CD4-positive, alpha-beta T cell treated with Interleukin-12 subunit alpha and Interleukin-12 subunit beta, for 1 hour (primary cell): ENCODE data around the gene C1QBP.
A peak's percentile ranks its signal among the peaks of the same experiment; 100 is the strongest.
"Not testable (repeated sequence)": the region's sequence is repeated elsewhere in the genome, so short reads cannot be mapped to it uniquely, and the experiment has no call there.

Experiments
- DNase-seq: peaks from one replicate; pipeline ENCODE4 v3.0.0-alpha.2; 2020

Gene C1QBP

DNA sequence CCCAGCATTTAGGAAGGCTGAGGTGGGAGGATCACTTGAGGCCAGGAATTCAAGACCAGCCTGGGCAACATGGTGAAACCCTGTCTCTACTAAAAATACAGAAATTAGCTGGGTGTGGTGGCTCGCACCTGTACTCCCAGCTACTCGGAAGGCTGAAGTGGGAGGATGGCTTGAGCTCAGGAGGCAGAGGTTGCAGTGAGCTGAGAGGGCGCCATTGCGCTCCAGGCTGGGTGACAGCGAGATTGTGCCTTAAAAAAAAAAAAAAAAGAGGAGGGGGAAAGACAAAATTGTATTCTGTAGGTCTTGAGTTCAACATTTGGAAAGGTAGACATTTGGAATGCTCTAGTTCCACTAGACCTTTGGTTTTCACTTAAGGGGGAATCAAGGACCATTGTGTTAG is 7.7 kb downstream of the C1QBP start:
- not testable (repeated sequence) for DNase-seq

DNA sequence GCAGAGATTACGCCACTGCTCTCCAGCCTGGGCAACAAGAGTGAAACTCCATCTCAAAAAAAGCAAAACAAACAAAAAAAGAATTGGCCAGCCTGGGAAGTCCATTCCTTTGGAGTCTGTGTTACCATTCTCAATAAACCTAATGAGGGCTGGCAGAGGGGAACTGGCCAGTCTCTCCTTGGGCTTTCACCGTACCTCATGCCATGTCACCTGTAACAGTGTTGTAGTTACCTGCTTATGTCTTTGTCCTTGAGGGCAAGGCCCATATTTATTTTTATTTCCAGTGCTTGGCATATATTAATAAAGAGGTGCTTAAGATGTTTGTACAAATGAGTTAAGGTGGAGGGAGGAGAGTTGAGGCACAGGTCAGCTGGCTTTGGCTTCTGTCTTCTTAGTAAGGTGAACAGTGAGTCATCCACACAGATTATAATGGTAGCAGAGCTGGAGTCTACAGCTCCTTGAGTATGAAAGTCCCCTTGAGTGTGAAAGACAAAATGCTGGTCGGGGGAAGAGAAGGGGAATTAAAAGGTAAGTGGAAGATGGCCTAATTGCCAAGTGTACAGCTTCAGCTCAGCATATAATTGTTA is 8.4 kb downstream of the C1QBP start:
- DNase-seq: no peak

DNA sequence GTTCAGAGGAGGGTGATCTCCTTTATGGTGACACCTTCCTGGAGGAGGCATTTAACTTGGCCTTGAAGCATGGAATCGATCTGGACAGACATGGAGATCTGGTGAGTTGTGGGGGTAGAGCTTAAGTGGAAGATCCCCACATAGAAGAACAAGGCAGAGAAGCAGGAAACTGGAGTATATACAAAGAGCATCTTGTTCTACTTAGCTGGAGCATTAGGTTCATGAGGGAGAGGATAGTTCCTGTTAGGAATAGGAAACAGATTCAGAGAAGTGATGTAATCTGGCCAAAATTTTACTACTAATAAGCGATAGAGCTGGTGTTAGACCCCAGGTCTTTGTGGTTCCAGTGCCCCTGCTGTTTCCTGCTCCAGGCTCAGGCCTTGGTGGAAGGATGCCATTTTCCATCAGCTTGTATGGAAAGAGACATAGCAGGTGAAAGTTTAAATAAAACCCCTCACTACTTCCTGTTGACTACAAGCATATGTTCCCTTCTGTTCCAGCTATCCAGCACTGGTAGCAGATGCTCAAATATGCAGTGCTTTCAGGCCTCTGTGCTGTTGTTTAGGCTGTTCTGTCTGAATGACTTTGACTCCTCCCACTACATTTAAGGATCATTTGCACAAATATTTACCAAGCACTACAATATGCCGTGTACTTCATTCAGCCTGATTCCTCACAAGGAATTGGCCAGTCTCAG is 9.6 kb downstream of the C1QBP start:
- no peak for DNase-seq

DNA sequence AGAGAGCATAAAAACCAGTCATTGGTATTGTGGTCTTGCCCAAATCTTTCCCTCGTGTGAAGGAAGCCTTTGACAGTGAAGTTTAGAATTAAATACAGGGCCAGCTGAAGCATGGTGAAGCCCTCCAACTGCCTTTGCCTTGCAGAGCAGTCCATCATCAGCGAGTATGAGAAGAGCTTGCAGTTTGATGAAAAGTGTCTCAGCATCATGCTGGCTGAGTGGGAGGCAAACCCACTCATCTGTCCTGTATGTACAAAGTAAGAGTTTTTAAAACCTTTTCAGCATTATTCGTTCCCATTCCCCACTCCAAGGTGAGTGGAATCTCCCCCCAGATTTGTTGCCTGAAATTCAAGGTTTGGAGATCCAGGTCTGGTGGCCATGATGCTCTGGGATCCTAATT is 13.1 kb downstream of the C1QBP start:
- no peak for DNase-seq

DNA sequence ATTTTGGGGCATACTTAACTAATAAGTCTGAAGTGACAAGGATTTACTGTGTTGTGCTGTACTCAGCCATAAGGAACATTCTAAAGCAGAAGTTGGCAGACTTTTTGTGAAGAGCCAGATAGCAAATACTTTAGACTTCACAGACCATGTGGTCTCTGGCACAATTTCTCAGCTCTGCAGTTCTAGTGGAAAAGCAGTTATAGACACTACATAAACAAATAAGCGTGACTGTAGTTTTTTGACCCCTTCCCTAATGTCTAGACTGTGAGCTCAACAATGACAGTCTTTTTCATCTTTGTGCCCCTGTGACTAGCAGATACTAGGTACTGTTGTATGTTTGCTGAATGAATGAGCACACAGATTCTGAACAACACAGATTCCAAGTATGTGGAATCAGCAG is 14.0 kb downstream of the C1QBP start:
- no peak for DNase-seq

DNA sequence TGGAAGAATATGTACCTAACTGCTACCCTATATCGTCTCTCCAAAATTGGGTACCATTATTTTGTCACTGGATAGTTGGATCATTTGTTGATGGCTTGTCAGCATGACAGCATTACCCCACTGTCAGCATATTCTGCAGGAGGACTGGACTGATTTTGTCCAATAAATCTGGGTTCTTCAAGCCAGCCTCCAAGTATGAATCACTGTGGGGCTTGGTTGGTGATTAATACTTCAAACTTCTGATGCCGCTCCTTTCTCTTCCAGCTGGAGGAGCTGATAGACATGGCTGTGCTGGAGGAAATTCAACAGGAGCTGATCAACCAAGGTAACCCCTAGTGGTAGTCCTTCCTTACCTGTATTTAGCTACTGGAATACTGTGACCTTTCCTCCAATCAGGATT is 16.4 kb downstream of the C1QBP start:
- DNase-seq: no peak

DNA sequence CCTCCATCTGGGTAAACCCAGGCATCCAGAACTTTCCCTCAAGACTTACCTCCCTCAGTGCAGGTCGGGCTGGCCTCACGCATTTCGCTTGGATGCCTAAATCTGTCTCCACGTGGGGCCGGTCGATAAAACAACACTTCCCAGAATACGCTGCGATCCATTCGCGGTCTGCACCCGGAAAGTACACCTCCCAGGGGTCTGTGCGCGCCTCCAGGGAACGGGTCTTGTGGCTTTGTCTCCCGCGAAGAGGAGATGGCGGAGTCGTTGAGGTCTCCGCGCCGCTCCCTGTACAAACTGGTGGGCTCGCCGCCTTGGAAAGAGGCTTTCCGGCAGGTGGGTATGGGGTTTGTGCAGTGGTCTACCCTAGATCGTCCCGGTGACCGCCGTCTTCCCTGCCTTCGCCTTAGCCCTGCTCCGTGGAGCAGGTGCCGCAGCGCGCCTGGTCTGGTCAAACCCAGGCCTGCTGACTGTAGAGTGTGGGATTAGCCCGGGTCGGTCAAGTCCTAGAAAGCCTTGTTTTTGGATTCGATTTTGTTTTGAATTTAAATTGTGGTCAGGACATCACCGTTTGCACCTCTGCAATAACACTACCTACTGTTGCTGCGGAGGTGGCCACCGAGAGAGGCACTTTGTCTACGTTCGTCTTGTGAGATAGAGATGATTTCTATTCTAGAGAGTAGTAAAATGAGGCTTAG is 18.8 kb downstream of the C1QBP start, which contains the start of gene RPAIN:
Gene RPAIN (plus strand): TSS at position 224 of the 695 bp plus-strand sequence. CDS start 29 bp downstream, at position 253.
- DNase-seq: peak; percentile 86

DNA sequence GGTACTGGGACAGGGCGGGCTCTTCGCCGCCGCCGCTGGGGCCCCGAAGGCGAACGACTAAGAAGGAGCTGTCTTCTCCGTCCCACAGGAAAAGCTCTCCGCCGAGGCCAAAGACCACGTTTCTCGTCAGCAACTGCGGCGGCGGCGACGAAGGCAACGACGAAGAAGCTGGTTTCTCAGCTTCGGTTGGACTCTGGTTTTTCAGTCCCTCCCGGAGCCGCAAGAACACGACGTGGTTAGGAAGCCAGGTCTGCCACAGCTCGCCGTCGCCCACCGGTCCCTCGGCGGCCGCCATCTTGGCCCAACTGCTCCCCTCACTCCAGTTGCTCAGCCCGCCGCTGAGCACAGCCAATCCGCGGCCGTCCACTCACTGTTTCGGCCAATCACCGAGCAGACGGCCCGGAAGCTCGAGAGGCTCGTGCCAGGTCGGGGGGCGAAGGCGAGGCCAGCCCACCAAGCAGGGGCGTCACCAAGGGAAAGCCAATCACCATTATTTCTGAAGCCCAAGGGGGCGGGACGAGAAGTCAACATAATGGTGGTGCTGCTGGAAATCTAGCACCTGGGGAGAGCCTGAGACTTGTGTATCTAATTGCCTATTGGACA is 19.5 kb downstream of the C1QBP start, which contains the start of gene NUP88:
Gene NUP88 (minus strand): TSS at position 307 of the 603 bp plus-strand sequence. CDS start 12 bp downstream, at position 295.
- DNase-seq: peak; percentile 96

DNA sequence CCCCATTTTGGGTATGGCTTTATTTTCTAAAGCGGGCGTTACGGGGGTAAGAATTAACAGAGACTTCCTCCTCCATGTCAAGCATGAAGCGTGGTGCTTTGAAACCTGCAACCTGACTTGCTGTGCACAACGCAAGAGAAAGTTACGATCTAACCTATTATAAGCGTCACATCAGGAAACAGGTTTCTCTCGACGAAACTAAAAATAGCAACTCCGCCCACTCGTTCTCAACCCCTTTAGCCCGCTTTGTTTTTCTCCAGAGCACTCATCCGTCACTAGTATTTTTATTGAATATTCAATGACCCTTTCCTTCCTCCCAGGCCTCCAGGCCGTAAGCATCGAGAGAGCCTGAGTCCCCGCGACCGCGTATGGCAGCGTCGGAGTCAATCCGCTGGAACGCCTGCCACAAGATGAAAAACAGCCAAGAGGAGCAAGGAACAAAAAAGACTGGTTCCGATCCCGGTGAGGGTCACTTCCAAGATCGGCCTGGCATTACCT is 20.0 kb downstream of the C1QBP start:
- peak; percentile 81 for DNase-seq

DNA sequence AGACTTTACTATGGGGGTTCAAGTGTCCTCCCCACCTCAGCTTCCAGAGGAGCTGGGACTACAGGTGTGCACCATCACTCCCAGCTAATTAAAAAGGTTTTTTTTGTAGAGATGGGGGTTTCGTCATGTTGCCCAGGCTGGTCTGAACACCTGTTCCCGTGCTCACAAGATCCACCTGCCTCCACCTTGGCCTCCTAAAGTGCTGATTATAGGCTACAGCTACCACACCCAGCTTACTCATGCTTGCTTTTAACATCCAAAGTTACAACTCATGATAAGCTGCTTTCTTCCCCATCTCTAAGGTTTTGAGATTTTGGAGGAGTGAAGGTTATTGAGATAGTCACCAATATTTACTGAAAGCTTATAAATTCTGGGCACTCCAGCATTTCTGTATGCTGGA is 22.1 kb downstream of the C1QBP start:
- no peak for DNase-seq

DNA sequence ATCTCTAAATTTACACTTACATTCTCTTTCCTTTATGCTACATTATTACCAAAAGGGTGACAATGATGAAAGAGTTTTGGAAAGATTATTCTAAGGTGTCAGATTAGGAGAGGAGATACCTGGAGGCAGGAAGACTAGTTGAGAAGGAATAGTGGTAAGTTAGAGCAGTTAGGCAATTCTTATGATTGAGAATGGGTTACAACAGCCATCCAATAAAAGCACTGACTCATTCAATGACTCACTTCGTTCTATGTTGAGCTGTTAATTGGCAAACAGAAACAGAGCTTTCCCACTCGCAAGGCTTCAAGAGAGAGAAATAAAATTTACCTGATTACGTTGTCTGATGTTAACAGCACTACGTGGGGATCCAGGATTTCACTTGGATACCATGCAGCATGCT is 25.3 kb downstream of the C1QBP start:
- DNase-seq: no peak

DNA sequence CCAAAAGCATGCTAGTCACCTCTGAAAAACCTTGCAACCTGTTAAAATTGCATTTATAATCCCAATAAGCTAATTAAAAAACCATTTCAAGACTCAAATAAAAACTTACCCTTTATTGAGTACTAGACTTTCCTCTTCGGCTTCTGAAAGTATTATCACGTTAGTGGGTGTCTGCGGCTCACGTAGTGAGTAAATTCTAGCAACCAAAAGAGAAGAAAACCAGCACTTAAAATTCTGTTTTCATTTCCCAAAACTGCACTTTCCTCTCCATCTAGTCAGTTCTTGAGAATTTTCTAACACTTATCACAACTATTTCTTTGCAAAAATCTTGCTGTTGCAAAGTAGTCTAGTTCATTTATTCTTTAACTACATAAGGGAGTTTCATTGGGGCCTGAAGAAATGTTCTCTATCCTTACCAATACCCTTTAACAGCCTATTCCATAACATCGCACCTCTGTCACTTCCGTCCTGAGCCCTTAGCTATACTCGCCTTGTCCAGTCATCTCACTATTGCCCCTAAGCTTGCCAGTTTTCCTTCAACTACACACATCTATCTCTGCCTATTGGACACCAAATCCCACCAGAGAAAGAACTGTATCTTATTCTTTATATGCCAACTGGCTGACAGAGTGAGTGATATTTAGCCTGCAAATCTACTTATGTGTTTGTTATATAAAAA is 28.2 kb downstream of the C1QBP start:
- DNase-seq: no peak

DNA sequence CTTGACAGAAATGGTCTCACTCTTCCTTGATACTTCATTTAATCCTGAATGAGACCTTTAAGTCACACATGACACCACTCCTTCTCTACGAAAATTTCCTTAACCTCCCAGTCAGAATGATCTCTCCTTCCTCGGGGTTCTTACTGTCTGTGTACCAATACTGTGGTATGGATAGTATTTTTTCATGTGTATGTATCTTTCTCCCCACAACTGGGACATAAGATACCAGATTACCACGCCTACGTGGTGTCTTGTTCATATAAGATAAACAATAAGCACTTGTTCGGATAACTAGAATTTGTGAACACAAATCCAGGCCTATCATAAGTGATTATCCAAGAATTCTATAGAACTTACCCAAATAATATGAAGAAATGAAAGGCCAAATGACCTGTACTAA is 30.8 kb downstream of the C1QBP start:
- no peak for DNase-seq

DNA sequence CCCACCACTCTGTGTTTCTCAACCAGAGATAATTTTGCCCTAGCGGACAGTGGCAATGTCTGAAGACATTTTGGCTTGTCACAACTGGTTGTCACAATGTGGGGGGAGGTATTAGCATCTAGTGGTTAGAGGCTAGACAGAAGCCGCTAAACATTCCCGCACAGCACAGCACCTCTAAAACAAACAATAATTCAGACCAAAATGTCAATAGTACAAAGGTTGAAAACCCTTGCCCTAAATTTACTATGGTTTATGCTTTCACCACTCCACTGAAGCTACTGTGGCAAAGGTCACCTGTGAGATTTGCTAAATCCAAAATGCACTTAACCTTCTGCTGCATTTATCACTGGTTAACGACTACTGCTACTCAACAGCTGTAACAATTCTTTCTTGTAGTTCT is 33.6 kb downstream of the C1QBP start:
- DNase-seq: no peak

DNA sequence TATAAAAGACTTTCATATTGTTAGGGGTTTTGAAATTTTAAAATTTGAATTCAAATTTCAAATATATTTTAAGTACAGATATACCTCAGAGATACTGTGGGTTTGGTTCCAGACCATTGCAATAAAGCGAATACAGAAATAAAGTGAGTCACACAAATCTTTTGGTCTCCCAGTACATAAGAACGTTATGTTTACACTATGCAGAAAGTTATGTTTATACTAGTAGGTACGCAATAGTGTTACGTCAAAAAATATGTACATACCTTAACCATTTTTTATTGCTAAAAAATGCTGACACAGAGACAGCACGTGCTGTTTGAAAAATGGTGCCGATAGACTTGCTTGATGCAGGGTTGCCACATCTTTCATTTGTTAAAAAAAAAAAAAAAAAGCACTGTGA is 39.2 kb downstream of the C1QBP start:
- DNase-seq: no peak

DNA sequence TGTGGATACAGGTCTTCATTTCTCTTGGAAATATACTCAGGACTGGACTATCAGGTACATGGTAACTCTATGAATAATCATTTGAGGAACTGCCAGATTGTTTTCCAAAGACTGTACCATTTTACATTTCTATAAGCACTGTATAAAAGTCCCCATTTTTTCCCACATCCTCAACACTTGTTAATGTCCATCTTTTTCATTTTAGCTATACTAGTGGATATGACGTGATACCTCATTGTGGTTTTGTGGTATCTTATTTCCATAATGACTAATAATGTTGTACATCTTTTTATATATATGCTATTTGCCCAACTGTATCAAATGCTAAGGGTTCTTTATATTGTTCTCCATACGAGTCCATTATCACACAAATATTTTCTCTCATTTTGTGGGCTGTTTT is 42.3 kb downstream of the C1QBP start:
- no peak for DNase-seq

DNA sequence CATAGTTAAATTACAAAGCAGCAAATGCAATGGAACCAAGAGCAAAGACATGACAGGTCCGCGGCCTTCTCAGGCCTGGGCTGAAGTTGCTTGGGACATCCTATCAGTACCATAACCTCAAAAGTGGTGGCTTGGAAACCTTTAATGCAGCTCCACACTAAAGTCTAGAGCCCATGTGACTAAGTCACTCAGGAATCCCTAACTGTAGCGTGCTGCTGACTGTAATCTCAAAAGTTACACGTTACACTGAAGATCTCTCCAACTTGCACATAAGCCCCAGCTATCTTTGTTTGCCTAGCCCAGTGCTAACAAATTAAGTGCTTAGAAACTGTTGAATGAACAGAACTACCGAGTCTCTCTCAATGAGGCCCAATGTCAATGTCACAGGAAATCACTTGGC is 47.3 kb downstream of the C1QBP start:
- no peak for DNase-seq
